ENCODE measurements around the gene FBXO41. TPM values are rescaled to one million over a fixed set of nuclear protein-coding genes. Genes with fewer than 3 reads are reported as not detected.

The FBXO41 gene
- total and polyA plus RNA-seq, 9 of the 15 experiments (the other 6 are each of a cell fraction or from before 2014, with no cell fraction given) = 0.21 to 8.2 (median 3.5) TPM

GRCh38 chr2:73214120-73215035 is 69.9 kb downstream of the FBXO41 start, which contains the start of gene SMYD5 (continued):
- TF ChIP-seq ZMIZ1 (IDR thresholded peaks at IDR 0.05; ENCODE audit: low read depth in 2 of 2, low read length in 2 of 2) (no peak), ZBTB33 (CRISPR knock-in tag; IDR thresholded peaks at IDR 0.05) (no peak), ZNF584 (CRISPR knock-in tag; IDR thresholded peaks at IDR 0.05; ENCODE audit: low read depth) (no peak), ZFP91 (CRISPR knock-in tag; IDR thresholded peaks at IDR 0.05) (no peak), HDAC6 (IDR thresholded peaks at IDR 0.05; ENCODE audit: low read depth, low read length) (no peak), RAD51 (IDR thresholded peaks at IDR 0.05; ENCODE audit: borderline replicate concordance, low read depth) (no peak), NCOA2 (IDR thresholded peaks at IDR 0.05; ENCODE audit: partially characterized antibody in 2 of 2) (no peak), ZBTB11 (CRISPR knock-in tag; IDR thresholded peaks at IDR 0.05) (peak in 1 of 3 experiments; percentile 39; a peak in 1 of 6 replicates), SUPT5H (IDR thresholded peaks at IDR 0.05) (peak; percentile 76), SAFB2 (IDR thresholded peaks at IDR 0.05; ENCODE audit: borderline replicate concordance, low read depth, low read length, severe bottlenecking) (no peak), STAT5A (IDR thresholded peaks at IDR 0.05; ENCODE audit: borderline replicate concordance, low read length) (no peak), TFAP4 (CRISPR knock-in tag; IDR thresholded peaks at IDR 0.05; ENCODE audit: borderline replicate concordance) (peak; percentile 74; the same call in 1 of the 2 replicates), ZNF431 (CRISPR knock-in tag; IDR thresholded peaks at IDR 0.05) (0 out of 2 replicates have a peak, but pooled peaks have one; percentile 21)
